Measurements from ENCODE around the gene SUN1.

Gene SUN1

GRCh38 chr7:909358-910329 lies 77.4 kb downstream of the SUN1 start:
- no peak for TF ChIP-seq CTCF (IDR thresholded peaks at IDR 0.05; ENCODE audit: low read depth, low read length)
- no peak overlapping the region for H3K4me3 ChIP-seq (ENCODE audit: low read depth, low read length)

GRCh38 chr7:910441-910861 lies 78.2 kb downstream of the SUN1 start:
- H3K4me3 ChIP-seq (ENCODE audit: low read depth, low read length) = no peak overlapping the region
- TF ChIP-seq CTCF (IDR thresholded peaks at IDR 0.05; ENCODE audit: low read depth, low read length) = no peak

- no peak overlapping the region for H3K4me3 ChIP-seq (ENCODE audit: low read depth, low read length)
- TF ChIP-seq CTCF (IDR thresholded peaks at IDR 0.05; ENCODE audit: low read depth, low read length) = no peak
These were observed 78.7 kb downstream of the SUN1 start for GRCh38 chr7:910931-911431.

- no peak for TF ChIP-seq CTCF (IDR thresholded peaks at IDR 0.05; ENCODE audit: low read depth, low read length)
- H3K4me3 ChIP-seq (ENCODE audit: low read depth, low read length) = no peak overlapping the region
These were observed 79.7 kb downstream of the SUN1 start for GRCh38 chr7:911791-912480.

GRCh38 chr7:913736-914520 lies 81.7 kb downstream of the SUN1 start:
- TF ChIP-seq CTCF (IDR thresholded peaks at IDR 0.05; ENCODE audit: low read depth, low read length) = no peak
- no peak overlapping the region for H3K4me3 ChIP-seq (ENCODE audit: low read depth, low read length)

- TF ChIP-seq CTCF (IDR thresholded peaks at IDR 0.05; ENCODE audit: low read depth, low read length) = no peak
- no peak overlapping the region for H3K4me3 ChIP-seq (ENCODE audit: low read depth, low read length)
These were observed 82.4 kb downstream of the SUN1 start for GRCh38 chr7:914521-915194.

Measured in WI38 (cell line).